CD4-positive, alpha-beta T cell treated with Interleukin-6 for 4 hours (primary cell): Measurements from ENCODE around the gene SOCS1.

ENCODE experiments used
- DNase-seq: peaks from one replicate; pipeline ENCODE4 v3.0.0-alpha.2; 2020; ENCODE audit warnings: mixed read lengths

SOCS1 gene

GRCh38 chr16:11259655-11260595 is 3.9 kb upstream of the SOCS1 start:
- DNase-seq = no peak

- DNase-seq = peak; percentile 57
Measured at GRCh38 chr16:11258553-11259492, 2.8 kb upstream of the SOCS1 start.

GRCh38 chr16:11257131-11257938 is 1.3 kb upstream of the SOCS1 start:
- DNase-seq = peak; percentile 73

GRCh38 chr16:11256661-11257130 is 692 bp upstream of the SOCS1 start:
- peak; percentile 43 for DNase-seq

- DNase-seq = peak; percentile 75
Measured at GRCh38 chr16:11254913-11255736, 879 bp downstream of the SOCS1 start.

GRCh38 chr16:11253995-11254912 is 1.8 kb downstream of the SOCS1 start:
- peak; percentile 19 for DNase-seq

- DNase-seq = peak; percentile 50
Measured at GRCh38 chr16:11253009-11253994, 2.7 kb downstream of the SOCS1 start.

GRCh38 chr16:11252482-11252931 is 3.5 kb downstream of the SOCS1 start:
- DNase-seq = no peak

GRCh38 chr16:11251525-11252481 is 4.2 kb downstream of the SOCS1 start:
- DNase-seq = peak; percentile 91

- DNase-seq = no peak
Measured at GRCh38 chr16:11250786-11251524, 5.0 kb downstream of the SOCS1 start.

- no peak for DNase-seq
Measured at GRCh38 chr16:11250091-11250785, 5.8 kb downstream of the SOCS1 start.

- no peak for DNase-seq
Measured at GRCh38 chr16:11249233-11250061, 6.6 kb downstream of the SOCS1 start.

GRCh38 chr16:11248133-11248532 is 7.9 kb downstream of the SOCS1 start:
- DNase-seq = no peak

GRCh38 chr16:11245988-11246387 is 10.0 kb downstream of the SOCS1 start:
- no peak for DNase-seq

- no peak for DNase-seq
Measured at GRCh38 chr16:11245222-11245737, 10.7 kb downstream of the SOCS1 start.
